ENCODE results near the gene DCN. TPM values are rescaled to one million over a fixed set of nuclear protein-coding genes. Genes with fewer than 3 reads are reported as not detected.

DCN gene
- total and polyA plus RNA-seq, 2 donors (not counting 3 experiments of a cell fraction or from before 2014, with no cell fraction given) = 0.42 to 0.43 TPM

DNA sequence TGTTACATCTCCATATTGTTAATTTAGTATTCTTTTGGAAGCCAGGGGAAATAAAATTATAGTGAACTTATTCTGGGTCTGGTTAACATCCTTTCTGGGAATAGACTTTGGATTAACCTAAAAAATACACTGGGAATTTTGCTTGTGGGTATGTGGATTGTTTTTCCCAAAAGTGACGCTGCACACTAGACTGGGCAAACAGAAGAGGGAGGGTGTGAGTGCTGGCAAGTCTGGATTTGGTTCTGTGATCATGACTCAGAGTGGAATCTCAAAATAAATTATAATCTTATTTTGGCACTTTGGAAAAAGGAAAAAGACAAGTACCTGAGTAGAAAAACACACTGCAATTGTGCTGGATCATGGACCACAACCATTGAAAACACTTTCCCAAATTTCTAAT, 56.1 kb downstream of the DCN start:
- no peaks in the 10 kb centered on the region for H3K79me2 ChIP-seq (ENCODE audit: control insufficient read depth, insufficient read depth, low read length)
- FAIRE-seq = no peak
- no peak for DNase-seq (ENCODE audit: low read depth, low spot score)
- intact Hi-C loops (cut with micrococcal nuclease) (no loop called here), dilution Hi-C loops (cut with MboI; ENCODE audit: extremely low pct_ligation_motif_present, low sequenced_read_pairs) (no loop called here)
- CTCF ChIA-PET = no interaction called here
- no TSS peak for BruUV-seq (replicated peaks)
- H2AFZ ChIP-seq (ENCODE audit: low read depth, low read length) = no peak overlapping the region
- no peaks in the 10 kb centered on the region for H3K27me3 ChIP-seq (ENCODE audit: control insufficient read depth in 2 of 2, insufficient read depth in 2 of 2, low read length in 2 of 2)
- TF ChIP-seq GATA2 (IDR thresholded peaks at IDR 0.05; ENCODE audit: insufficient read depth, insufficient read length, low read depth, low read length) (no peak), EZH2 (IDR thresholded peaks at IDR 0.05; ENCODE audit: borderline replicate concordance, low read depth, low read length, severe bottlenecking) (no peak), POLR2A (IDR thresholded peaks at IDR 0.05; ENCODE audit: low read depth, low read length) (no peak), JUN (IDR thresholded peaks at IDR 0.05; ENCODE audit: borderline replicate concordance, insufficient read depth, insufficient read length, low read depth) (no peak), FOS (IDR thresholded peaks at IDR 0.05; ENCODE audit: borderline replicate concordance, insufficient read depth, low read length) (no peak), POLR2AphosphoS5 (IDR thresholded peaks at IDR 0.05; ENCODE audit: insufficient read depth, low read depth, low read length) (no peak), CTCF (IDR thresholded peaks at IDR 0.05; ENCODE audit: extremely low read depth in 1 of 2, insufficient read depth in 1 of 2, low read depth in 1 of 2, low read length in 2 of 2) (no peak), MYC (IDR thresholded peaks at IDR 0.05; ENCODE audit: low read depth, low read length) (no peak), MAX (IDR thresholded peaks at IDR 0.05; ENCODE audit: insufficient read depth, insufficient read length) (no peak)
- no peaks in the 10 kb centered on the region for H3K4me1 ChIP-seq (ENCODE audit: control insufficient read depth, extremely low read depth, insufficient read depth, low read length)
- H3K9ac ChIP-seq (replicated peaks; ENCODE audit: extremely low read depth, insufficient read depth, low read length) = no peak overlapping the region
- POLR2A ChIA-PET = no interaction called here
- peaks cover 2% of the 10 kb centered on the region for H3K9me1 ChIP-seq (replicated peaks; ENCODE audit: control insufficient read depth, extremely low read depth, insufficient read depth, low read length)
- H3K4me2 ChIP-seq (ENCODE audit: insufficient read depth, low read length) = no peak overlapping the region
- H3K27ac ChIP-seq (ENCODE audit: insufficient read depth, low read depth, low read length) = no peak overlapping the region
- H3K4me3 ChIP-seq (replicated peaks in 1 of 3; ENCODE audit: insufficient read depth in 1 of 3, low read depth in 1 of 3, low read length in 3 of 3) = no peak overlapping the region
- no peaks in the 10 kb centered on the region for H3K36me3 ChIP-seq (ENCODE audit: control insufficient read depth in 2 of 2, extremely low read depth in 1 of 2, insufficient read depth in 2 of 2, low read length in 2 of 2)
- H3K9me3 ChIP-seq (replicated peaks; ENCODE audit: control insufficient read depth, insufficient read depth, low read length) = no peaks in the 10 kb centered on the region
- no peaks in the 10 kb centered on the region for H4K20me1 ChIP-seq (replicated peaks; ENCODE audit: control insufficient read depth, extremely low read depth, insufficient read depth, low read length)
